ENCODE results near the gene ASIC4. TPM values are rescaled to one million over a fixed set of nuclear protein-coding genes. Genes with fewer than 3 reads are reported as not detected.

The ASIC4 gene
- total and polyA plus RNA-seq, 2 of the 13 experiments (the other 11 are each of a cell fraction or from before 2014, with no cell fraction given), result 0.03 TPM; not detected in 1

GRCh38 chr2:219506802-219507526 is 7.3 kb upstream of the ASIC4 start (continued):
- TF ChIP-seq ZBTB4 (CRISPR knock-in tag; IDR thresholded peaks at IDR 0.05; ENCODE audit: borderline replicate concordance) (no peak), POLR2G (IDR thresholded peaks at IDR 0.05; ENCODE audit: low read depth, low read length) (no peak), AGO2 (optimal IDR thresholded peaks at IDR 0.05; ENCODE audit: low read depth, low read length) (peak; percentile 73), ZFP82 (CRISPR knock-in tag; IDR thresholded peaks at IDR 0.05; ENCODE audit: borderline replicate concordance) (no peak)

GRCh38 chr2:219507581-219508443 is 6.5 kb upstream of the ASIC4 start:
- H3K4me1 ChIP-seq (ENCODE audit: insufficient read depth, low read length), result peaks cover 19% of the 10 kb centered on the region
- ChIA-PET CTCF (ENCODE audit: low intra/inter-chr PET ratio, low total read pairs) (no interaction called here), POLR2A (interaction anchor here (1.0 to 7.7 kb wide), 2 partner anchors 9 to 119 kb away, joined by 3 to 94 read pairs; partner anchors contain the start of gene GMPPA)
- BruUV-seq (replicated peaks), result no TSS peak
- peaks cover 3% of the 10 kb centered on the region; the same call in 1 of the 2 replicates for H4K20me1 ChIP-seq (ENCODE audit: insufficient read depth, low read length)
- no peak overlapping the region for H2AFZ ChIP-seq (ENCODE audit: low read length)
- intact Hi-C loops (cut with micrococcal nuclease; ENCODE audit: unreplicated experiment) (no loop called here), in situ Hi-C loops (cut with HindIII; ENCODE audit: extremely low pct_ligation_motif_present, low pct_unique_long_range_greater_than_20kb) (no loop called here)
- DNase-seq (ENCODE audit: low spot score), result no peak
- H3K27ac ChIP-seq (ENCODE audit: extremely low read length, insufficient read depth, low read length), result no peak overlapping the region
- WGBS (ENCODE audit: low lambda C conversion rate), result 78% methylated on average over 8 of the region's 8 CpGs
- H3K9ac ChIP-seq (ENCODE audit: insufficient read depth, low read depth, low read length), result no peak overlapping the region
- no peak overlapping the region for H3K4me2 ChIP-seq (ENCODE audit: low read depth, low read length)
- ATAC-seq, result no peak
- H3K36me3 ChIP-seq (replicated peaks in 1 of 2; ENCODE audit: control insufficient read depth in 1 of 2, insufficient read depth in 2 of 2, low read length in 2 of 2), result peaks cover 15 to 29% of the 10 kb centered on the region in 2 experiments
- H3K4me3 ChIP-seq (replicated peaks in 1 of 3; ENCODE audit: insufficient read depth in 1 of 3, low read depth in 2 of 3, low read length in 3 of 3), result no peak overlapping the region
- H3K9me3 ChIP-seq (ENCODE audit: low read length), result no peaks in the 10 kb centered on the region
- peaks cover 4 to 19% of the 10 kb centered on the region in 2 experiments; a peak in 3 of 5 replicates for H3K27me3 ChIP-seq (ENCODE audit: control insufficient read depth in 1 of 2, insufficient read depth in 2 of 2, low read length in 2 of 2)
- FAIRE-seq, result no peak
- no peaks in the 10 kb centered on the region for H3K79me2 ChIP-seq (ENCODE audit: insufficient read depth, low read length)
- TF ChIP-seq, protein P1, sequence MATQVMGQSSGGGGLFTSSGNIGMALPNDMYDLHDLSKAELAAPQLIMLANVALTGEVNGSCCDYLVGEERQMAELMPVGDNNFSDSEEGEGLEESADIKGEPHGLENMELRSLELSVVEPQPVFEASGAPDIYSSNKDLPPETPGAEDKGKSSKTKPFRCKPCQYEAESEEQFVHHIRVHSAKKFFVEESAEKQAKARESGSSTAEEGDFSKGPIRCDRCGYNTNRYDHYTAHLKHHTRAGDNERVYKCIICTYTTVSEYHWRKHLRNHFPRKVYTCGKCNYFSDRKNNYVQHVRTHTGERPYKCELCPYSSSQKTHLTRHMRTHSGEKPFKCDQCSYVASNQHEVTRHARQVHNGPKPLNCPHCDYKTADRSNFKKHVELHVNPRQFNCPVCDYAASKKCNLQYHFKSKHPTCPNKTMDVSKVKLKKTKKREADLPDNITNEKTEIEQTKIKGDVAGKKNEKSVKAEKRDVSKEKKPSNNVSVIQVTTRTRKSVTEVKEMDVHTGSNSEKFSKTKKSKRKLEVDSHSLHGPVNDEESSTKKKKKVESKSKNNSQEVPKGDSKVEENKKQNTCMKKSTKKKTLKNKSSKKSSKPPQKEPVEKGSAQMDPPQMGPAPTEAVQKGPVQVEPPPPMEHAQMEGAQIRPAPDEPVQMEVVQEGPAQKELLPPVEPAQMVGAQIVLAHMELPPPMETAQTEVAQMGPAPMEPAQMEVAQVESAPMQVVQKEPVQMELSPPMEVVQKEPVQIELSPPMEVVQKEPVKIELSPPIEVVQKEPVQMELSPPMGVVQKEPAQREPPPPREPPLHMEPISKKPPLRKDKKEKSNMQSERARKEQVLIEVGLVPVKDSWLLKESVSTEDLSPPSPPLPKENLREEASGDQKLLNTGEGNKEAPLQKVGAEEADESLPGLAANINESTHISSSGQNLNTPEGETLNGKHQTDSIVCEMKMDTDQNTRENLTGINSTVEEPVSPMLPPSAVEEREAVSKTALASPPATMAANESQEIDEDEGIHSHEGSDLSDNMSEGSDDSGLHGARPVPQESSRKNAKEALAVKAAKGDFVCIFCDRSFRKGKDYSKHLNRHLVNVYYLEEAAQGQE (IDR thresholded peaks at IDR 0.05; ENCODE audit: borderline replicate concordance in 1 of 2, low read depth in 1 of 2, low read length in 2 of 2), result peak in 1 of 2 experiments; percentile 54; a peak in 1 of 4 replicates
- TF ChIP-seq JDP2 (CRISPR knock-in tag; IDR thresholded peaks at IDR 0.05; ENCODE audit: borderline replicate concordance) (no peak), CREM (IDR thresholded peaks at IDR 0.05) (no peak), CREM (CRISPR knock-in tag; IDR thresholded peaks at IDR 0.05) (no peak), ZNF891 (CRISPR knock-in tag; IDR thresholded peaks at IDR 0.05) (no peak), ZBTB21 (CRISPR knock-in tag; IDR thresholded peaks at IDR 0.05) (no peak)

Measured in HepG2 (cell line).